HG03139 (cell line): Measurements from ENCODE around the gene ANKRD6.

Experiments
- ATAC-seq: cut with Tn5 transposase; IDR thresholded peaks from one replicate; pipeline ENCODE4 v1.9.1; 2021; ENCODE audit not compliant: unreplicated experiment

Gene ANKRD6

DNA sequence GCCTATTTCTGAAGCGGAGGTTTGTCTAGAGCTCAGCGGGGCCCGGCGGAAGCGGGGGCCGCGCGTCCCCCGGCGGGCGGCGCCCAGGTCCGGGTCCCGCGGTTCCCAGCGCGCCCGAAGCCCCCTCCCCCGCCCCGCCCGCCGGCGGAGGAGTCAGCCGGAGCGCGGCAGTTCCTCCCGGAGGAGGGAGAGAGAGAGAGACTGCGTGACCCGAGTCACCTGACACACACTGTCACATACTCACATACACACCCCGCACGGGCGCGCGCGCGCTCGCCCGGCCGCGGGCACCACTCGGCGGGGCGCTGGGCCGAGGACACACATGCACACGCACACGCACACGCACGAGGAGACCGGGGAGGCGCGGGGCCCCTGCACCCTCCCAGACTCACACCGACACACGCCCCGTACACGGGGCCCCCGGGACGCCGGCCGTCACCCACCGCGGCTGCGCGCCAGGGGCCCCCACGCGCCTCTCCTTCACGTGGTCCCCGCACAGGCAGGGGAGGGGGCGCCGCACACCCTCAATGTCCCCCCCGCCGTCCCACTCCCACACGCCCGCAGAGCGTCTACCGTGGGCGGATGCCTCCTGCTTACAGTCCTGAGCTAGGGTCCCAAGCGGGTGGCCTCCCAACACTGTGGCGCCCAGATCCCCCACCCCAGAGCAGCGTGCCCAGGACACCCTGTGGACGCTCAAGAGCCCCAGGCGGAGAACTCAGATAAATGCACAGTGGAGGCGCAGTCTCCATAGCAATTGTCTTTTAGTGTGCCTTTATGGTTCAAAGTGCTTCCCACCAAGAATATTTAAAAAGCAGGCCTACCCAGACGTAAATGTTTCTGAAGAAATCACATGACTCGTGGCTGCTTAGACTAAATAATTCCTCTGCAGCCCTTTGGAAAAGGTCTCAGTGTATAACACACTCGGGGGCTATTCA lies 20.6 kb upstream of the ANKRD6 start, which contains the start of gene RRAGD:
Gene RRAGD (minus strand): TSS at position 203 of the 935 bp plus-strand sequence. CDS start 280 bp downstream, outside the sequence.
- ATAC-seq: peak; percentile 67

DNA sequence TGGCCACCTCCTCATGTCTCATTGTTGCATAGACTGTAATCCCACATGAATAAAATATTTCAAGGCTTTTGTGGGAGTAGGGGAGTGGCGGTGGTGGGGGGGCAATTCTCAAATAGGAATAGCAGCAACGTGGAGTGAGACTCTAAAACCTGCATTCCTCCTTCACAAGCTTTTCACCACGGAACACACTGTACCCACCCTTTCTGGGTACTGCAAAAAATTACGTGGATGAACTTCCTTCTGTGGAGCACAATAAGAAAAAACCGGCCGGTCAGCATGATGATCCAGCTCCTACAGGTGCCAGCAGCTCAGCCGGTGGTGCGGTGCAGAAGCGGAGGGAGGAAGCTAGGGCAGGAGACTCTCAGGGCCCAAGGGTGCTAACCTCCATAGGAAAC lies 19.9 kb upstream of the ANKRD6 start:
- no peak for ATAC-seq

DNA sequence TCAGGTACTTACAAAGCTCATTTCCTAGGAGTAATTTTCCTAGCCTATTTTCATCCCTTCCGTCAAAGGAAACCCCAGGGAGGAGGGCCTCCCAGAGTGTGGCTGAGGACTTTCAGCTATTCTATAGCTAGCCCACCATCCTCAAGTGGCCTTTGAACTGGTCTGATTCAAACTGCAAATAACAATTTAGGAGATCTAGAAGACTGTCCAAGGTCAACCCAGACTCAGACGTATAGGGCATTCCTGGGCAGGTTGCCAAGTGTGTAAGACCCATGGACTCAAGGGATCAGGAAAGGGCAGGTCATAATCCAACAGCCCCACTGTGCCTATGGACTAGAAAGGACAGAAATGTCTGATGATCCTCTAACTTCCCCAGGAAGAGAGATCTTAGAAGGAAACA lies 18.7 kb upstream of the ANKRD6 start:
- ATAC-seq: no peak

DNA sequence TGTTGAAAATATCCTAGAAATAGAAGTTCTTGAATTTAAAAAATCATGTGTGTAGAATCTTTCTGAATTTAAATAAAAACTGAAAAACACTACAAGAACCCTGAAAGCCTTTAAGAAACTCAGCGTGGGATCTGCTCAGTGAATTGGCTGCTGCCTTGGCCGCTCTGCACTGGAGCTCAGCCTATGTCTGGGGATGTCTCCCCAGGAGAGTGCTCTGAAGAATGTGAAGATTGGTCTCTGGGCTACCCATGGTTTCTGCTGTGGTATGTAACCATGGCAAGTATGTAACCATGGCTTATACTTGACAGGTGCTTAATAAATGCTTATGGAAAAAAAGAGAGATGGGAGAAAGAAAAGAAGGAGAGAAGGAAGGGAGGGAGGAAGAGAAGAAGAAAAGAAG lies 17.8 kb upstream of the ANKRD6 start:
- ATAC-seq: no peak

DNA sequence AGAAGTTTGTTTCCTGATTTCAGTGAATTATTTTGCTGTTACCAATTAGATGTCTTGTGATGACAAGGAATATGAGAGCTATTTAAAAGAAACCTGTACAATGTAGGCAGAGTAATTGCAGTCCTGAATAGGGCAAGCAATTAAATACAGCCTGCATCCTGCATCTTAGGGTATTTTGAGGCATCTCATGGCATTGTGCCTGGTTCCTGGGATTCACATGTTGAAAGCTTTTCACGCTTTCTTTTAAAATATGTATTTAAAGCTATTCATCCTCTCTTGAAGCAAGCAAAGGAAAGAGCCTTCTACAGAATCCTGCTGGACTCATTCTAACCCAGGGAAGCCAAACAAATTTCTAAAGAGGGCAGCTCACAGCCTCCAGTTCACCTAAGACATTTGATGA lies 16.2 kb upstream of the ANKRD6 start:
- no peak for ATAC-seq

DNA sequence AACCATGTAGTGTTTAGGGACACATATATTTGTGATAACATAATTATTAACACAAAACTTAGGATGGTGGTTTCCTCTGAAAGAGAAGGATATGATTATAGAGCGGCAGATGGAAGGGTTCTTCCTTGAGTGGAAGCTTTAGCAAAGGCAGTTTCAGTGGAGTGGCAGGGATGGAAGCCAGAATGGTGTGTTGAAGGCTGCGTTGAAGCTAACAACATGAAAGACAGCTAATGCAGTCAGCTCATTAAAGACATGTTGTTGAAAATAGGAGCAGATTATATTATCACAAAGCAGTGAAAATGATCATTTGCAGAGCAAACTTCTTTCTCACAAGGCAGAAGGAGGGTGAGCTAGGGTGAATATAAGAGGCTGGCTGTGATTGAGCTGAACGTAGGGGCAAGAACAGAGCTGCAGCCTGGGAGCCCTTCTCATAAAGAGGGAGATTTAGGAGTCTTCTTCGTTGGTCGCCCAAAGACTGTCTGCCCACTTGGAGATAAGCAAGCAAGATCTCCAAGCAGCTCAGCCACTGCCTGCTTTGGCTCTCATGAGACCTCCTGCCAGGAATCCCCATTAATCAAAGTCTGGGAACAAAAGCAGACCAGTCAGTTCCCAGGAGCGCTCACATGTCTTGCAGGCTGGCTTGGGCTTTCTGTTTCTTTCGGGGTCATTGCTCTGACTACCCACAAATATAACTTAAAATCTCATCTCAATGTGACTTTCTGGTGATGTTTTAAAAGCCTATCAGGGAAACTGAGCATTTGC lies 2.6 kb upstream of the ANKRD6 start:
- no peak for ATAC-seq

DNA sequence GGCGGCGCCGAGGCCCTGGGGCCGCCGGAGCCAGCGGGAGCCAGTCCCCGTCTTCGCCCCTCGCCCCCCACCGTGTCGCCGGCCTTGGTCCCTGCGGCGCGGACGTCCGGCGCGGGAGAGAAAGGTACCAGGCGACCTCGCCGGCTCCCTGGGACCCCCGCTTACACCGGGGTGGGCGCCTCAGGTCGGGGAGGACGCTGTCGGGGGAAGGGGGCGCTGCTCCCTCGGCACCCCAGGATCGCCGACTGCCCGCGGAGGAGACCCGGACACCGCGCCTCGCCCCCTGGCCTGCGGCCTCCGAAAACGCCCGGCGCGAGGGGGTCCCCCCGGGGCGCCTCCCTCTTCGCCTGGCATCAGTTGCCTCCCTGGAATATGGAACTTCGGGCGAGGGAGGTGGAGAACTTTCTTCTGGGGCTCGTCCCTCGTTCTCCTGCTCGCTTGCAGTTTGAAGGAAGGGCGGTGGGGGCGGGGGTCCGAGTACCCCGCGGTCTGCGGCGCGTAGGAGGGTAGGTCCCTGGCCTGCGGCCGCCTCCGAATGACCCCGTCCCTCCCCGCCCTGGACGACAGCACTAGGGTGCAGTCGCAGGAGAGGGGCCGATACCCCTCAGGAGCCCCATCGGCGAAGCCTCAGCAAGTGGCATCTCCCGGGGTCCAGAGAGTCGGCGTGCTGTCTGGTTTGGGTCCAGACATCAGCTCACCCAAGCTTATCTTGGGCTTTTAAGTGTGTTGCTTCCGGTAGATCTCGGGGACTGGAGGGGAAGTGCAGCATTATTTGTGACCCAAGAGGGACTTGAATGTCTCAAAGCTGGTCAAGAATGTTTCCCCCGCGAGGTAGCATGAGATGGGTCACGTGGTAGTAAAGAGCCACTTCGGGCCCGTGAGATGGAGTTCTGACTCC lies 549 bp downstream of the ANKRD6 start:
- ATAC-seq: peak; percentile 39

DNA sequence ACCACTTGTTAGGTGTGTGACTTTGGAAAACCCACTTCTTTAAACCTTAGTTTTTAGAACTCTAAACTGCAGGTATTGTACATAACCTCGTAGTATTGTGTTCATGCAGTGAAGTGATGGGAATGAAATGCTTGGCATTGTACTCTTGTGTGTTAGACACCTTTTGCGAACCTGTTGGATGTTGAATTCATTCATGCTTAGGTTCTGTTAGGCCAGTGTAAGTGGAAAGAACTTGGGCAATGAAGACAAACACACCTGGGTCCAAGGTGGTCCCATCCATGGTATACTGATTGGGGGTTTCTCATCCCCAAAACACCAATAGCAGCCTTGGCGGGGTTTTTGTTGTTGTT lies 1.2 kb downstream of the ANKRD6 start:
- no peak for ATAC-seq

DNA sequence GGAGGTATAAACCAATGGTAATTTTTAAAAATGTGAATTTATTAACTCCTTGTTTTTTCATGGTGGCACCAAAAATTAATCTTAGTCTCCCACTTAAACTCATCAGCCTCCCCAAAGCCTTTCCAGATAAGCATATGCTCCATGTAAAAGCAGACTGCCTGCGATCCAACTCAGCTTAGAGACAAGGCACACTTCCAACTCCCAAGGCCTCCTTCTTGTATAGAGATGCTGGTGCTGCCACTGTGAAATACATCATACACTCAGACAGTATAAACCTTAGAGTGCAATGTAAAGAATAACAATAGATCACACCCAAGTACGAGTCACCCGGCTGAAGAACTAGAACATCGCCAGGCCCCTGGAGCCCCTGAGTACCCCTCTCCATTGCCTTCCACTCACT lies 2.0 kb downstream of the ANKRD6 start:
- ATAC-seq: no peak

DNA sequence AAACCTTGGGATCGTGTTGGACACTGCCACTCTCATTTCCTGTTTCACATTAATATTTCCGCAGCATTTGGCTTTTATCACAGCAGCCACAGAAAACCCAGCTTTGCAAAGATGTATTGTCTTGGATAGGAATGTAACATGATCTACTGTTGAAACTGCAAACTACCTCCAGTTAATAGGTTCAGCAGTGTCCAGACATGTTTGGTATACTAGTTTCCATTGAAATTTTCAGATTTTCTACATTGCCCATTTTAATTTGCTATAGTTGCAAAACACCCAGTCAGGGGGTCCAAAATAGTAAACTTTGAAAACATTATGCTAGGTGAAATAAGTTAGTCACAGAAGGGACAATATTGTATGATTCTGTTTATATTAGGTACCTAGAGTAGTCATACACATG lies 3.3 kb downstream of the ANKRD6 start:
- no peak for ATAC-seq

DNA sequence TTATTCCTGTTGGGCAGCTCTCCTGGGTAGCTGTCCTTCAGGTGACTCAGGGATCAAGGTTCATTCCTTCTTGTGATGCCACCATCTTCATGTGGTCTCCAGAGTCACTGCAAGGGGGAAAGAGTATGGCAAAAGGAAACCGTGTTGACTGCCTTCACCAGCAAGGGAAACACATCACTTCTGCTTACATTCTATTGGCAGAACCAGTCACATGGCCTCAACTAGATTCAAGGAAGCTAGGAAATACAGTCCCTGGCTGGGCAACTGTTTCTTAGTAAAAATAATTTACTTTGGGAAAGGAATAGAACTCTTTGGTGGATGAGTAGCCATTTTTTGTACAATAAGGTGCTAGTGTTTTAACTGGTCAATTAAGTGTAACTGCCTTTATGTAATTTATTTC lies 5.3 kb downstream of the ANKRD6 start:
- ATAC-seq: no peak

DNA sequence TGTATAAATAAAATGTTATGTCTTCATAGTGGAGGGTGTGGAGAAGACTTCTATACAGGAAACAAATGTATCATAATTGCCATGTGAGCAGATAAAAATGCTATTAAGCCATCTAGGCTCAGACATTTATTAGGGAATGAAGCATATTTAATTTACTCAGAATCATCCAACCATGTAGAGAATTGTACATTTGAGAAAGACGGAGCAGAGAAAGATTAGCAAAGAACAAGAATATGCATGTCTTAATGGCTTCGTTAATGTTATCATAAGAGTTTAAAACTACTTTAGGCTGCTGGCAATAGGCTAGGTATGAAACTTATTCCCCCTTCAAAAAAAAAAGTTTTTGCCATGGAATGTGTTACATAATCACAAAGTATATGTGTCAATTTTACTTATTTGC lies 6.1 kb downstream of the ANKRD6 start:
- no peak for ATAC-seq

DNA sequence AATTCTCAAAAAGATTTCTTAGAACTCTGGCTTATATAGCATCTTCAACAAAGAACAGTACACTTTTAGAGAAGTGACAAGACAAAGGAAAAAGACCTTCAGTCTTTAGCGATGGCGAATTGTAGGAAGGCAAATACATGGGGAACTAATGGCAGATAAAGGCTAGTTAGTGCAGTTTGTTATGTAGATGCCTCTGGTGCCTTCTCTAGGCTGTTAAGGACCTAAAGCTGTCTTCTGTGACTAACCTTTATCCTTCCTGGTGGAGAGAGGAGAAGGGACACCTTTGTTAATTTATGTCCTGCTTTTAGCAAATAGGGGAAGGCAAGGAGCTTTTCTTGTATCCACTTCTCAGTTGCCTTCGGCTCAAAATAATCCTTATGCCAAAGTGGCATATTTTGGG lies 7.2 kb downstream of the ANKRD6 start:
- ATAC-seq: no peak

DNA sequence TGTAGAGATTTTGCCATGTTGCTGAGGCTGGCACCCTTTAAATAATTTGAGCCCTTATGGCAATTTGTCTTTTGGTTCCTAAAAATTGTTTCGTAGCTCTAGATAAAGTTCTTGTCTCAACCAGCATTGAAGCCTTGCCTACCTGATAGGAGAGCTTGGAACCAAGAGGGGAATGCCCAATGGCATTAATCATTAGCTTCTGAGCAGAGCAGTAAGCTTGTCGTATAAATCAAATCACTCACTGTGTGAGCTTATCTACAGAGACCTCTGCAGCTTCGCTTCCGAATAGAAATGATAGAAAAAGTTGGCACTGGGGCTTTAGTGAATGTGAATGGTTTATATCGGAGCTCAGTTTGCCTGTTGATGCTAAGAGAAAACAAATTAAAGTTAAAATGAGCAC lies 10.7 kb downstream of the ANKRD6 start:
- ATAC-seq: no peak

DNA sequence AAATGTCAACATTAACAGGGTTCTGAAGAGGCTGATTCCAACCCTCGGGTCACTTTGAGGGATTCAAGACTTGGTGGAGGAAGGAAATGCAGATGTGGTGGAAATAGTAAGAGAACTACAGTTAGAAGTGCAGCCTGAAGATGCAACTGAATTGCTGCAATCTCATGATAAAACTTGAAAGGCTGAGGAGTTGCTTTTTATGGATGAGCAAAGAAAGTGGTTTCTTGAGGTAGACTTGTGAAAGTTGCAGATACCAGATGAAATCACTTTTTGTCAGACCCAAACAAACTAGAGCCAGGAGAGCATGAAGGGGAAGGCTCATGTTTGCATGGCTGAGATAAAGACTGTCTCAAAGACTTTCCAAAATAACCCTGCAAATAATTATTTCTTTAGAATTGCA lies 16.2 kb downstream of the ANKRD6 start:
- no peak for ATAC-seq

DNA sequence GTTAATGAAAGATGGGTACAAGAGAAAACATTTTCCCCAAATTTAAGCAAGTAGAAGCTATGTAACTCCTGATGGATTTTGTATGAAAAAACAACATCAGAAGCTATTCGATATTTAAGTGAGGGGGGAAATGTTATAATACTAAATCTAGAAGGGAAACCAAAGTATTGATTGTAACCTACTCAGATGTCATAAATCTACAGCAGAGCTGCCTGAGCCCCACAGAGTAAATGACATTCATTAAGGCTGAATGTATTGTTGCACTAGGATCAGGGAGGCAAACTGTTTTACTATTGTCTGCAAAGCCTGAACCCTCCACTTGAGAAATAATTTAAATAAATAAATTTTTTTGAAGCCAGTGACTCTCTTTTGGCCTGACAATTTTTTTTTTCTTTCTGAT lies 19.3 kb downstream of the ANKRD6 start:
- ATAC-seq: no peak

DNA sequence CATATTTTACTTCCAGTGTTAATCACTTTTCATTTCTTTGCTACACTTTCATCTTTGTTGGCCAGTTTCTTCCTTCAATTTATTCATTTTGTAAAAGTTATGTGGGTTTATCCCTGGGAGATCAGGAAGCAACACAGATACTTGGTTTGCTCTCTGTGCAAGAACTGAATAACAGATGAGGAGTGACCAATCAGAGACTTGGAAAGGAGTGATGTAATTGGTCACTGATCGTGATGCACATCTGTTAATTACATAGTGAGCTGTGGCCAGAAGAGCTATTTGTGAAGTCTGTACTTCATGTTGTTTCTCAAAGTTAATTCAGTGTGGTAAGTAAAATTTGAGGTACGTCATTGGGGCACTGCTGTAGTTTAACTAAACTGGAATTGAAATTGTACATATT lies 21.3 kb downstream of the ANKRD6 start:
- no peak for ATAC-seq

DNA sequence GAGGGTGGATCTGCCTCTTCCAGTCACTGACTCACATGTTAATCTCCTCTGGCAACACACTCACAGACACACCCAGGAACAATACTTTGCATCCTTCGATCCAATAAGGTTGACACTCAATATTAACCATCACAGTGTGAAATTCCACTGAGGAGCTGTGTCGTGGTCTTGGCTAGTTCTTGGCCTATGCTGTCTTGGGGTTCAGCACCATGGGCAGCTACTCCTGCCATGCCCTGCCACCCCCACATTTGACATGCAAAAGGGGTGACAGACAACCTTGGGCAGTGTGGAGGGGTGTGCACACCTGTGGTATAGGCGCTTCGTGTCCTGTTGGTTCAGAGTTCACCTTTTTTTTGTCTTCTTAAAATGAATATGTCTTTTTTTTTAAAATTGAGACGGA lies 25.8 kb downstream of the ANKRD6 start:
- ATAC-seq: no peak

DNA sequence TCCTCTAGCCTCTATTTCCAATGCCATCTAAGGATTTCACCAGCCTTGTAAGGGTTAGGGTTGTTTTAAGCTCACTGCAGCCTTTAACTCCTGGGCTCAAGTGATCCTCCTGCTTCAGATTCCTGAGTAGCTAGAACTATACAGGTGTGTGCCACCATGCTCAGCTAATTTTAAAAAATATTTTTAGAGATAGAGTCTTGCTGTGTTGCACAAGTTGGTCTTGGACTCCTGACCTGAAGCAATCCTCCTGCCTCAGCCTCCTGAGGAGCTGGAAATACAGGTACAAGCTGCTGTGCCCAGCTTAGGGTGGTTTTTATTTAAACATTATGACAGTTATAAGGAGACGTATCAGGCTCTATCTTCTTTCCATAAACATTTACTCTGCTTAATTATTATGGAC lies 26.5 kb downstream of the ANKRD6 start:
- no peak for ATAC-seq

DNA sequence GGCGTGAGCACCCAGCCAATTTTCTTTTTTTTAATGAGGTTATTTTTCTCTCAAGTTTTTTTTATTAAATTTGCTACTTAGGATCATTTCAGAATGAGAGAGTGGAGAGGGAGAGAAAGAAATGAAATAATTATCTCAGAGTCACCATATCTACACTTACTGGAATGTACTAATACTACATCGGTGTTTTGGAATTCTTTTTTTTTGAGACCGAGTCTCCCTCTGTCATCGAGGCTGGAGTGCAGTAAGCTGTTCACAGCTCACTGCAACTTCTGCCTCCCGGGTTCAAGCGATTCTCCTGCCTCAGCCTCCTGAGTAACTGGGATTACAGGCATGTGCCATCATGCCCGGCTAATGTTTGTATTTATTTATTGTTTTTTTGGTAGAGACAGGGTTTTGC lies 27.8 kb downstream of the ANKRD6 start:
- ATAC-seq: no peak

DNA sequence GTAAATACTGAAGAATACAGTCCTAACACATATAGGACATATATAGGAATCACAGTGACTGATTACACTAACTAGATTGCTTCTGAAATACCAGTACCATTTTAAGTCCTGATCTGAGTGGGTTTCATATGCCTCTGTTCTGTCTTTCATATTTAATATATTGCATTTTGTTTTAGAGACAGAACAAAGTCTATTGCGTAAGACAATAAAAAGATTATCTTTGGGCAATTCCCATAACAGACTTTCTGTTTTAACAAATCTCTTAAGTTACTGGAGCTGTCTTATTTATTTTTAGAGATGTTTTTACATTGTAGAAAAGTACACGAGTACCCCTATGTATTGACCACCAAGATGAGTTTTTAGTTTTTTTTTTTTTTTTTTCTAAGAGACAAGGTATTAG lies 29.6 kb downstream of the ANKRD6 start:
- ATAC-seq: no peak
